ENCODE results near the gene KPNA3.
"Not testable (repeated sequence)": the region's sequence is repeated elsewhere in the genome, so short reads cannot be mapped to it uniquely, and the experiment has no call there.

KPNA3 gene

DNA sequence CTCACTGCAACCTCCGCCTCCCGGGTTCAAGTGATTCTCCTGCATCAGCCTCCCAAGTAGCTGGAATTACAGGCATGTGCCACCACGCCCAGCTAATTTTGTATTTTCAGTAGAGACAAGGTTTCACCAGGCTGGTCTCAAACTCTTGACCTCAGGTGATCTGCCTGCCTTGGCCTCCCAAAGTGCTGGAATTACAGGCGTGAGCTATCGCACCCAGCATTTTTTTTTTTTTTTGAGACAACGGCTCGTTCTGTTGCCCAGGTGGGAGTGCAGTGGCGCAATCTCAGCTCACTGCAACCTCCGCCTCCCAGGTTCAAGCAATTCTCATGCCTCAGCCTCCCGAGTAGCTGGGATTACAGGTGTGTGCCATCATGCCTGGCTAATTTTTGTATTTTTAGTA is 10.6 kb upstream of the KPNA3 start:
- not testable (repeated sequence) for DNase-seq

DNA sequence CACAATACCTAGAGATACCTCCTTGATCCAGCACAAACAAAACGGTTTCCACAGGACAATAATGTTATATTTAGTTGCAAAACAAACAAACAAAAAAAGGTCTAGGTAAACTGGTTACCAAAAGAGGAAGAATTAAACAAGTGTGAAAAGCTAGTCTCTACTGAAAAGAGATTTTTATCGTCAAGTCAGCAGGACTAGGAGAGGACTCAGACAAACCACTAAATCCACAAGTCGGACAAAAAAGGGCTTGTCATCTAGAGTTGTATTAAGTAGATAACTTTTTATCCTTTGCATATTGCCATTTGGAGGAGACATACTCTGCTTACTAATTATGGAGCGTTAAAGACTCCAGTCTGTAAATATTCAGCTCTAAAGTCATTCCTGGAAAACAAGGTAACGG is 9.9 kb upstream of the KPNA3 start:
- no peak for DNase-seq

DNA sequence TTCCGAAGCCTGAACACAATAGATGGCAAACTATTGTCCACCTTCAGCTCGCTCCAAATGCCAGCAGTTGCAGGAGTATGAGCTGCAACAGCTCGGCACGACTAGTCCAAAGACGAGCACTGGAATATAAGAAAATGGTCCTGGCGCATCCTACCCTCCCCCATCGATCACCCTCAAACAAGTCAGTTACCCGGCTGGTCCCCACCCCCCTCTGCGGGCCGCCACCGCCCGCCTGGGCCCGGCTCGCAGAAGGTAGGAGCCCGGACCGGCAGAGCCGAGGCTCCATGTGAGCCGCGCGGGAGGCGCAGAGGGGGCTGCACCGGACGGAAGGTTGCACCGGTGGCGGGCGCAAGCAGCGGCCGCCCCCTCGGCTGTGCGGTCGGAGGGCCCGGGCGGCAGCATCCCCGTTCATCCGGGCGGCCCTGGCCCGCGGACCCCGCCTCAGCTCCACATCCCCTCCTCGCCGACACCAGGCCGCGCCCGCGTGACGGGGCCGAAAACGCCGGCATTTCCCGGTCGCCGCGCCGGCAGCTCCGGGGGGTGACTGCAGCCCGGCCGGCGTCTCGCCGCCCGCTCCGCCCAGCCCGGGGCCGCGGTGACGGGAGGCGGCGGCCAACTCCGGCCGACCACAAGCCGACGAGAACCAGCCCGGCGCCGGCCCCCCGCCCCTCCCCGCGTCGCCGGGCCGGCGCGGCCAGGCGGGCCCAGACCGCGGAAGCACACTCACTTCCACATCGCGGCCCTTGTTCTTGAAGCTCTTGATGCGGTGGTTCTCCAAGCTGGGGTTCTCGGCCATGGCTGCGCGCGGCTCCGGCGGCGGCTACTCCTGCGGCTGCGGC is 552 bp downstream of the KPNA3 start:
- peak; percentile 50 for DNase-seq

DNA sequence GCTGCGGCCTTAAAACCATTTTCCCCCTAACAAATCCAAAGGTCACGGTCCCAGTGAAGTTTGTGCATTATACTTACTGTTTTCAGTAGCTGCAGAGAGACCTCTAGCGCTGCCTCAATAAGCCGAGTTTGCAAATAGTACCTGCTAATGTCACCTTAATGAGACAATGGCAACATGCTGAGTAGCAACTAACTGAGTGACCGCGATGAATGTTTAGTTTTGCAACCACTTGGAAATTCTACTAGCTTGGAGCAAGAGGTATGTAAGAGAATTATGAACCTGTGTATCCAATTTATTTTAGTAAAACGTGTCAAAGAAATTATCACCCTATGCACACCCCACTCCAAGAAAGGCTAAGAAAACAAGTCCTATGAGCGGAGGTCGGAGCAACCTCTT is 1.2 kb downstream of the KPNA3 start:
- DNase-seq = peak; percentile 40

DNA sequence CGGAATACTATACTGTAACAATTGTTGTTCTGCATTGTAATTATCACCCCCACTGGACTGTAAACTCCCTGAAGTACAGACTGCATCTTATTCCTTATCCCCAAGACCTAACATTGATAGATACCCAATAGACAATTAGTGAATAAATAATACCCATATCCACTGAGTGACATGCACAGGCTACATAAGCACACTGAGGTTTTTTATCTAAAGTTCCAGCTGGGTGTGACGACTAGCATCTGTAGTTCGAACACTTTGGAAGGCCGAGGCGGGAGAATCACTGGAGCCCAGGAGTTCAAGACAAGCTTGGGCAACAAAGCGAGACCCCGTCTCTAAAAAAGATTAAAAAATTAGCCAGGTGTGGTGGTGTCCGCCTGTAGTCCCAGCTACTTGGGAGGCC is 2.5 kb downstream of the KPNA3 start:
- no peak for DNase-seq

DNA sequence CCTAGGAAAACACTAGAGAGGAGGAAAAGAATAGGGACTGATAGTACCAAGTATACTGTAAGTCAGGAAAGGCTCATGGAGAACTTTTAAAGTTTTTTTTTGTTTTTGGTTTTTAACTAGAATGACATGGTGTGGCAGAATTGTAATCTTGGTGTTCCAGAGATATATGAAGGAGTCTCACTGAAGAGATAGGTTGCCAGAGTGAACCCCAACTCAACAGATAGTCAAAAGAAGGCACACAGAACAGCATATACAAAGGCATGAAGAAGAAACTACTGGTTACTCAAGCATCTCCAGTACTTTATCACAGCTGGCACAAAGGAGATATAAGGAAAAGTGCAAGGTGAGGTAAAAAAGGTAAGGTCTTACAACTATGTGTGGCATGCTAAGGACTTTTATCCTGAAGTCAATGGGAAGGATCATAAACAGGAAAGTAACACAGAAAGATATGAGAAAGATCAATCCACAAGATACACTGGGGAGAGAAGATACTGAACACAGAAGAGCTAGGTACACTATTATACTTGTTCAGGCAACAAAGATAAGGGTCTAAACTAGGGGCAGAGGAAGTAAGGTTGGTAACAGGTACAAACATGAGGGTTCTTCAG is 6.0 kb downstream of the KPNA3 start:
- DNase-seq = no peak

DNA sequence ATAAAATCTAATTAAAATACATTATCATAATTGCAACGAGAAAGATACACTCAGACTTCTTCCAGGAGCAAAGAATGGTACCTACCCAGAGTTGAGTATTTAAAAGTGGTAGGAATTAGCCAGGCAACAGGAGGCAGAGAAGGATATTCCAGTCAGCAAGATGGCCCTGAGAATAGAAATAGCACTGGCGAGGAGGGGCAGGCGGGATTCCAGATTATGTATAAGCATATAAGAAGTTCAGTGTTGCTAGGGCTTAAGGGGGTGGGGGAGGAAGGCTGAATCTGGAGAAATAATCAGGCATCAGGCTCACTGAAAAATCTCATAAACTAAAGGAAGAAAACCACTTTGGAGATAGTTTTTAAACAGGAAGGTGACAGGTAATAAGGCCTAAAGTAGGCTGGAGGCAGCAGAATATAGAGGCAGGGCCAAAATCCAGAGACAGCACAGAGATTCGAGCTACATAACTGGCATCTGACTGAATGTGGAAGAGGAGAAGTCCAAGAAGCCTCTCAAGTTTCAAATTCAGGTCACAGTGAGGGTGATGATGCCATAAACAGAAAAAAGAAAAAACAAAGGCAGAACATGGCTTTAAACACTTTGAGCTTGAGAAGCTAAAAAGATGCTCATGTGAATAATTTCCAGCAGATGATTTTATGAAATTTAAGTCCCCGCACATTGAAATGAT is 7.5 kb downstream of the KPNA3 start:
- DNase-seq = no peak

DNA sequence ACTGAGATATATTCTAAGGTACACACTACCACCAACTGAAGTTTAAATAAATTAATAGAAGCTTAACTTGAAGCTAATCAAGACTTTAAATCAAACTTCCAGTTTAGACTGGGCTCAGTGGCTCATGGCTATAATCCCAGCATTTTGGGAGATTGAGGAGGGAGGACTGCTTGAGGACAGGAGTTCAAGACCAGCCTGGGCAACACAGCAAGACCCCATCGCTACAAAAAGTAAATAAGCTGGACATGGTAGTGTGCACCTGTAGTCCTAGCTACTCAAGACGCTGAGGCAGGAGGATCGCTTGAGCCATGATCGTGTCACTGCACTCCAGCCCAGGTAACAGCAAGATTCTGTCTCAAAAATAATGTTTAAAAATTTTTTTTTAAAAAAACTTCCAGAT is 8.6 kb downstream of the KPNA3 start:
- DNase-seq = no peak

DNA sequence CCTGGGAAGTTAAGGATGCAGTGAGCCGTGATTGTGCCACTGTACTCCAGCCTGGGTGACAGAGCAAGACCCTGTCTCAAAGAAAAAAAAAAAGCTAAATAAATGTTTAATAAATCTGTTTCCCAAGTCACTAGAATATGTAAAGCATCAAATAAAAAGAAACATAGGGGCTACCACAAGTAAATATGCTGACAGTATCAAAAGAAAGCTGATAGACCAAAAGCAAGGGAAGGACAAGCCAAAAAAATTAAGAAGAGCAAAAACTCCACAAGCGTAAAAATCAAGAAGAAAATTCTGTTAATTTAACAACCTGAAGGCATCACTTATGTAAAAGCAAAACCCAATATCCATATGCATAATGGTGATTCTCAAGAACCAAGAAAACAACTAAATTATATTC is 9.7 kb downstream of the KPNA3 start:
- no peak for DNase-seq

DNA sequence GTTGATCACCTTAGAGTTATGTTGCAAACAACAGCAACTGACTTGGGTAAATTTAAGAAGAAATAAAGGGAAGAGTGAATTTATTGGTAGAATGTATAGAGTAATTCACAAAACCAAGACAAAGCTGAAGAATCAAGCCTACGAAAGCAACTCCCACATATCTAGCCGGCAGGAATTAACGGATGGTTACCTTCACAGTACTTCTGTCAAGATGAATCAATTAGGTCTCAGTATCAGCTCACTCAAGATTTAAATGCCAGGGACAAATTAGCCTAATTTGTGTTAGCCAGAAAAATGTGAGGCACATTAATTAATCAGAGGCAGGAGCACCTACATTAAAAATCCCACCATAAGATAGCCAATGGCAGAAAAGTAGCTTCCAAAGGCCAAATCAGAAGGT is 10.7 kb downstream of the KPNA3 start:
- DNase-seq = no peak

DNA sequence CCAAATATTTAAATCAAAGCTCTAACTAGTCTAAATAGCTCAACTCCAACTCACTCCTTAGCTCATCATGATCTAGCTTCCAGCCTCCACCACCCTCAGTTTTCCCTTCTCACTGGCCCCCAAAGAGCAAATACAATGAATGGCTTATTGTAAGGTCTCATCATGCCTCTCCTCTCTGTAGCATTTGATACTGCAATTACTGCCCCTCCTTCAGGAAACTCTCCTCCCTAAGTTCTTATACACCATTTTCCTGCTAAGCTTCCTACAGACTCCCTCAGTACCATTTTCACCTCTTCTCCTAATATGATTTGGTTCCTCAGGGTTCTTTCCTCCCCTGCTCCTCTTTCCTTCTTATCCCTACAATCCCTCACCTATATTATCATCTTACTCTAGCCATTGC is 12.8 kb downstream of the KPNA3 start:
- DNase-seq = no peak

DNA sequence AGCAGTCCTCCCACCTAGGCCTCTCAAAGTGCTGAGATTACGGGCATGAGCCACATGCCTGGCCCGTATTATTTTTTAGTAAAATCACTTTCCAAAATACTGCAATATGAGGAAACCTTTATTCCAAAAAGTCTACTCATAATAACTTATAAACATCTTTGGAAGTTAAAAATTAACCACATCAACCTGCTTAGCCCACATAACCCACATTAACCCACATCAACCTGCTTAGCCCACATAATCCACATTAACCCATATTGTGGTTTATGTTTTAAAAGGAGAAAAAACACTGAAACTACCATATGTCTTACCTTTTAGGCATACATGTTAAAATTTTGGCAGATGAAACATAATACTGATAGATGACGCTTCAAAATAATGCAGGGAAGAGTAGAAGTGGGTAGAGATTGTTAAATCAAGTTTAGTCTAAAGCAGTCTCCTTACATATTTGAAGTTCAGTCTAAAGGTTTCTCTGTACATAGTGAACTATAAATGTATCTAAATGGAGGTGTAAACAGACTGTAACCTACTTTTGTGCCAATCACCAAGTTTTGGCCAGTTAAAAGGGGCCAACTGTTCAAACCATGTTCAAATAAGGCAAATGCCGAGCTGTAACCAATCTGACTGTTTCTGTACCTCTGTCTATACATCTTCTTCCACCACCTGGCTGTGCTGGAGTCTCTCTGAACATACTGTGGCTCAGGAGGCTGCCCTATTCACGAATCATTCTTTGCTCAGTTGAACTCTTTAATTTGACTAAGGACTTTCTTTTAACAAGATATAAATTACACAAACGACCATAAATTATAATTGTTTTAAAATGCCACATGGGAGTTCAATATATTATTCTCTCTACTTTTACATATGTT is 14.5 kb downstream of the KPNA3 start:
- no peak for DNase-seq

DNA sequence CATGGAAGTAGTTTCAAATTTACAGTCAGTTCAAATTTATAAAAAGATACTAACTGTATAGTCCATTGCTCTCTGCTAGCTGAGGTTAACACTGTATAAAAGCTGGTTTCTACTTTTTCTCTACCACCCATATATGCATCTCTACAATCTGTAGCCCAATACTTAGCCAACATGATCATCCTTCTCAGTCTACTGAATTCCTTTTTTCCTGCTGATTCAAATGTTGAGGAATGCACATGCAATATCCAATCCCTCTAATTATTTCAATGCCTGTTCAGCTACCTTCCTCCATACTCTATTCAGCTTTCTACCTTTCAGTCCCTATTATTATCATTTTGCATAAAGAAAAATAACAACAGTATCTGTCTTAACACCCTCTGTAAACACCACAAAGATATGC is 15.6 kb downstream of the KPNA3 start:
- no peak for DNase-seq

DNA sequence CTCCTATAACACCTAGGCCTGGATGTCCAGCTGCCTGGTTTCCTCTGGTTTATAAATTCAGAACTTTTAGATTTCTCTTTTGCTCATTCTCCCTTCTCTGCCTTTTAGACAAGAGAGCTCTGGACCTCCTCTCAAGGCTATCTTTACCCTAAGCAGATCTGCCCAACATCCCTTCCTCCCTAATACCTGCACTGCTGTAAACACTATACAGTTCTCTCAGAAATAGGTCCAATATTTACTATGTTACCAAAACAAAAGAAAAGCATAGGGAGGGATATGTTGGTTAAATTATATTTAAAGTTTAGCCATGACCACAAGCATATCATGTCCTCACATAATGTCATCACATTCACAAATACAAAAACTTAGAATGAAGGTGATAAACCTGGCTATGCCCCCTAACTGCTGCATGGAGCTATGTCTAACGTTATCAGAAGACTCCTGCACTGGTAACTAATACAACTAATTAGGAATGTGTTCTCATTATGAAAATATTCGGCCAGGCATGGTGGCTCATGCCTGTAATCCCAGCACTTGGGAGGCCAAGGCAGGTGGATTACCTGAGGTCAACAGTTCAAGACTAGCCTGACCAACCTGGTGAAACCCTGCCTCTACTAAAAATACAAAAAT is 18.0 kb downstream of the KPNA3 start:
- no peak for DNase-seq

DNA sequence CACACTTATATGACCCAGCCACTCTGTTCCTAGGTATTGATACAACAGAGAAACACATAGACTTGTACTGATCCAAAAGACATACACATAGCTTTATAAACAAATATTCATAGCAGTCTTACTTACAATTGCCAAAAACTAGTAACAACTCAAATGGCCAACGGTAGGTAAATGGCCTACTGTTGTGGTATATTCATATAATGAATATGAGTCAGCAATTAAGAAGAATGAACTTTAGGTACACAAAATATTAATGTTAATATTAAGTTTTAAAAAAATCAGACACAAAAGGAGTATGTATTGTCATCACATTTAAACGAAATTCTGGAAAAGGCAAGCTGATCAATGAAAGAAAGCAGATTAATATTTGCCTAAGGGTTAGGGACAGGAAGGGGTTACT is 19.7 kb downstream of the KPNA3 start:
- DNase-seq = no peak

DNA sequence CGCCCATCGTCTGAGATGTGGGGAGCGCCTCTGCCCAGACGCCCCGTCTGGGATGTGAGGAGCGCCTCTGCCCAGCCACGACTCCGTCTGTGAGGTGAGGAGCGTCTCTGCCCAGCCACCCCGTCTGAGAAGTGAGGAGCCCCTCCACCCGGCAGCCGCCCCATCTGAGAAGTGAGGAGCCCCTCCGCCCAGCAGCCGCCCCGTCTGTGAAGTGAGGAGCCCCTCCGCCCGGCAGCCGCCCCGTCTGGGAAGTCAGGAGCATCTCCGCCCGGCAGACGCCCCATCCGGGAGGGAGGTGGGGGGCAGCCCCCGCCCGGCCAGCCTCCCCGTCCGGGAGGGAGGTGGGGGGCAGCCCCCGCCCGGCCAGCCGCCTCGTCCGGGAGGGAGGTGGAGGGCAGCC is 30.7 kb downstream of the KPNA3 start:
- DNase-seq = not testable (repeated sequence)

DNA sequence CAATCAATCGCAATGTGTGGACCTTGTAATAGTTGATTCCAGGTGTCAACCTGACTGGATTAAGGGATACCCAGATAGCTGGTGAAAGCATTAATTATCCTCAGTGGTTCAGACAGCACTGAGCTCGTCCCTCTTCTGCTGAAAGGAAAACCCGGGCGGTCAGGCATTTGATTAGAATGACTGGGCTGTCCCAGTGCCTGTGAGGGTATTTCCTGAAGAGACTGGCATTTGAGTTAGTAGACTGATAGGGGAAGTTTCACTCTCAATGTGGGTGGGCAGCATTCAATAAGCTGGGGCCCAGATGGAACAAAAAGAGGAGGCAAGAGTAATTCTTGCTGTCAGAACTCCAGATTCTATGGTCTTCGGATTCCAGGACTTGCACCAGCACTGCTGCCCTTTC is 31.9 kb downstream of the KPNA3 start:
- DNase-seq = no peak

DNA sequence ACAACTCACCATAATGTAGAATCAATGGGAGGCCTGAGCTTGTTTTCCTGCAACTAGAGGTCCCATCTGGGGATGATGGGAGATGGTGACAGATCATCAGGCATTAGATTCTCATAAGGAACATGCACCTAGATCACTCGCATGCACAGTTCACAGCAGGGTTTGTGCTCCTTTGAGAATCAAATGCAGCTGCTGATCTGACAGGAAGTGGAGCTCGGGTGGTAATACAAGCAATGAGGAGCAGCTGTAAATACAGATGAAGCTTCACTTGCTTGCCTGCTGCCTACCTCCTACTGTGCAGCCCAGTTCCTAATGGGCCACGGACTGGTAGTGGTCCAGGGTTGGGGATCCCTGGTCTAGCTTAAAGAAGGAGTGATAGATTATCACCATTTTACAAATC is 33.0 kb downstream of the KPNA3 start:
- peak; percentile 19 for DNase-seq

DNA sequence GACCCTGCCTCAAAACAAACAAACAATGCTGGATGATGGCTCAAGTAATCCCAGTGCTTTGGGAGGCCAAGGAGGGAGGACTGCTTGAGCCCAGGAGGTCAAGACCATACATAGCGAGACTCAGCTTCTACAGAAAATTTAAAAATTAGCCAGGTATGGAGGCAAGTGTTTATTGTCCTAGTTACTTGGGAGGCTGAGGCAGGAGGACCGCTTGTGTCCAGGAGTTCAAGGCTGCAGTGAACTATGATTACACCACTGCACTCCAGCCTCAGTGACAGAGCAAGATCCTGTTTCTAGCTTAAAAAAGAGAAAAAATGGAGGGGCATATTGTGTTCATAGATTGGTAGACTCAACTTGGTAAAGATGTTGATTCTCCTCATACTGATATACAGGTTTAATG is 36.2 kb downstream of the KPNA3 start:
- no peak for DNase-seq

DNA sequence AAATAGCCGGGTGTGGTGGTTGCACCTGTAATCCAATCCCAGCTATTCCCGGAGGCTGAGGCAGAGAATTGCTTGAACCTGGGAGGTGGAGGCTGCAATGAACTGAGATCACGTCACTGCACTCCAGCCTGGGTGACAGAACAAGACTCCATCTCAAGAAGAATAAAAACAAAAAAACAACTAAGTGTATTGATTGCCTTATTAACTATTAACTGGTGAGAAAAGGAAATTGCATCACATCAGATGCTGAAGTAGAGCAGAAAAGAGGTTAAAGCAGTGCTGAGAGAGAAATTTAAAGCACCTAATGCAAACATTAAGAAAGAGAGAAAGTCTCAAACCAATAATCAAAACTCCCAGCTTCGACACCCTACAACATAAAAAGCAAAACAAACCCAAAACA is 38.3 kb downstream of the KPNA3 start:
- DNase-seq = no peak

DNA sequence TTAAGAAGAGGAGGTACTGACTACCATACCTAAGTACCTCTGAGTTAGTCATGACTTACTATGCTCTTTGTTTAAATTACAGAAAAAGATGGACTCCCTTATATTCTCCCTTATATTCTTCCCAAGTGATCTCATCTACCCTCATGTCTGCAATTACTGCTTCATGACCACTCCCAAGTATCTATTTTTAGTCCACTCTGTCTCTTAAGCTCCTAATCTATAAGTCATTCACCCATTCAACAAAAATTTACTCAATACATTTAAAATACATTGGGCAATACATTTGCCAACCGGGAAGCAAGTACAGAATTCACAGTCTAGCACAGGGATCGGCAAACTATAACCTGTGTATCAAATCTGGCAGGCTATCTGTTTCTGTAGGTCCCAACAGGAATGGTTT is 42.6 kb downstream of the KPNA3 start:
- DNase-seq = no peak

DNA sequence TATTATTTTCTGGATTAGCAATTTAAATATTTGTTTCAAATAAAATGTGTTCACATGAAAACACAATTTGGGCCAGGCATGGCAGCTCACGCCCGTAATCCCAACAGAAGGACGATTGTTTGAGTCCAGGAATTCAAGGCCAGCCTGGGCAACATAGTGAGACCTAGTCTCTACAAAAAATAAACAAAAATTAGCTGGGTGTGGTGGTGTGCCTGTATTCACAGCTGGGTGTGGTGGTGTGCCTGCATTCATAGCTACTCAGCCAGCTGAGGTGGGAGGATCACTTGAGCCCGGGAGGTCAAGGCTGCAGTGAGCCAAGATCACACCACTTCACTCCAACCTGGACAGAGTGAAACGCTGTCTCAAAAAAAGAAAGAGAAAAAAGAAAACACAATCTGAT is 46.4 kb downstream of the KPNA3 start:
- DNase-seq = no peak

DNA sequence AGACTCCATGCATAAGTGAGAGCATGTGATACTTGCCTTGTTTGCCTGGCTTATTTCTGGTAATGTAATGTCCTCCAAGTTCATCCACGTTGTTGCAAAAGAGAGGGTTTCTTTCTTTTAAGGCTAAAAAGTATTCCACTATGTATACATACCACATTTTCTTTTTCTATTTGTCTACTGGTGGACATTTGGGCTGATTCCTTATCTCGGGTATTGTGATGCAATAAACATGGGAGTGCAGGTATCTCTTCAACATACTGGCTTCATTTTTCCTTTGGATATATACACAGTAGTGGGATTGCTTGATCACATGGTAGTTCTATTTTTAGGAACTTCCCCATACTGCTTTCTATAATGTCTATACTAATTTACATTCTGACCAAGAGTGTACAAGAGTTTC is 51.6 kb downstream of the KPNA3 start:
- DNase-seq = no peak

Data from CD4-positive, alpha-beta T cell treated with Interleukin-6 for 4 hours (primary cell).